ENCODE results near the gene PXMP4.
A peak's percentile ranks its signal among the peaks of the same experiment; 100 is the strongest.

The PXMP4 gene

GRCh38 chr20:33725607-33726264 lies 5.6 kb upstream of the PXMP4 start:
- H3K27ac Mint-ChIP-seq, result no peak overlapping the region
- peaks cover 14% of the 10 kb centered on the region for H3K27me3 Mint-ChIP-seq
- CTCF ChIA-PET, result interaction anchor here (1.0 kb wide), 1 partner anchor 150 kb away, joined by 3 read pairs; no protein-coding TSS in a partner anchor
- peaks cover 4% of the 10 kb centered on the region for H3K4me1 Mint-ChIP-seq
- no peak overlapping the region for H3K4me3 Mint-ChIP-seq
- H3K9me3 Mint-ChIP-seq, result no peaks in the 10 kb centered on the region
- no peak for DNase-seq
- no peaks in the 10 kb centered on the region for H3K36me3 Mint-ChIP-seq

- Mint-ChIP-seq H3K36me3 (no peaks in the 10 kb centered on the region), H3K4me1 (peaks cover 7% of the 10 kb centered on the region), H3K27ac (peak overlapping the region; percentile 21), H3K4me3 (no peak overlapping the region), H3K9me3 (no peaks in the 10 kb centered on the region), H3K27me3 (peaks cover 14% of the 10 kb centered on the region)
- DNase-seq, result no peak
- CTCF ChIA-PET, result interaction anchor here (1.0 kb wide), 1 partner anchor 149 kb away, joined by 3 read pairs; no protein-coding TSS in a partner anchor
Measured at GRCh38 chr20:33724439-33725094, 4.5 kb upstream of the PXMP4 start.

GRCh38 chr20:33721391-33722140 lies 1.5 kb upstream of the PXMP4 start:
- peak overlapping the region; percentile 45 for H3K27ac Mint-ChIP-seq

GRCh38 chr20:33719277-33719988 lies 677 bp downstream of the PXMP4 start:
- DNase-seq, result no peak
- H3K27me3 Mint-ChIP-seq, result no peaks in the 10 kb centered on the region
- peak overlapping the region; percentile 91 for H3K4me3 Mint-ChIP-seq
- H3K27ac Mint-ChIP-seq, result peak overlapping the region; percentile 81
- H3K4me1 Mint-ChIP-seq, result peaks cover 28% of the 10 kb centered on the region
- peaks cover 12% of the 10 kb centered on the region for H3K36me3 Mint-ChIP-seq
- H3K9me3 Mint-ChIP-seq, result no peaks in the 10 kb centered on the region
- CTCF ChIA-PET, result interaction anchor here (0.9 to 1.5 kb wide), 3 partner anchors 34 to 195 kb away, joined by 3 to 7 read pairs (median 3); no protein-coding TSS in a partner anchor

More at GRCh38 chr20:33721391-33722140, 1.5 kb upstream of the PXMP4 start:
- no peak for DNase-seq
- Mint-ChIP-seq H3K9me3 (no peaks in the 10 kb centered on the region), H3K4me3 (no peak overlapping the region), H3K27me3 (peaks cover 9% of the 10 kb centered on the region), H3K4me1 (peaks cover 24% of the 10 kb centered on the region), H3K36me3 (peaks cover 4% of the 10 kb centered on the region)
- CTCF ChIA-PET, result no interaction called here

- Mint-ChIP-seq H3K27me3 (no peaks in the 10 kb centered on the region), H3K36me3 (peaks cover 34% of the 10 kb centered on the region), H3K27ac (no peak overlapping the region), H3K9me3 (no peaks in the 10 kb centered on the region), H3K4me1 (peaks cover 28% of the 10 kb centered on the region), H3K4me3 (no peak overlapping the region)
- CTCF ChIA-PET, result interaction anchor here (0.6 kb wide), 1 partner anchor 381 kb away, joined by 3 read pairs; no protein-coding TSS in a partner anchor
- DNase-seq, result no peak
Measured at GRCh38 chr20:33716498-33716897, 3.6 kb downstream of the PXMP4 start.

- H3K27me3 Mint-ChIP-seq, result no peaks in the 10 kb centered on the region
- DNase-seq, result no peak
- no peaks in the 10 kb centered on the region for H3K9me3 Mint-ChIP-seq
- CTCF ChIA-PET, result no interaction called here
- H3K4me1 Mint-ChIP-seq, result peaks cover 38% of the 10 kb centered on the region
- no peak overlapping the region for H3K27ac Mint-ChIP-seq
- H3K36me3 Mint-ChIP-seq, result peaks cover 45% of the 10 kb centered on the region
- H3K4me3 Mint-ChIP-seq, result no peak overlapping the region
Measured at GRCh38 chr20:33713865-33714367, 6.2 kb downstream of the PXMP4 start.

GRCh38 chr20:33711446-33711738 lies 8.7 kb downstream of the PXMP4 start:
- peaks cover 49% of the 10 kb centered on the region for H3K36me3 Mint-ChIP-seq
- H3K27me3 Mint-ChIP-seq, result no peaks in the 10 kb centered on the region
- no peak overlapping the region for H3K27ac Mint-ChIP-seq
- peaks cover 26% of the 10 kb centered on the region for H3K4me1 Mint-ChIP-seq
- DNase-seq, result no peak
- no peaks in the 10 kb centered on the region for H3K9me3 Mint-ChIP-seq
- H3K4me3 Mint-ChIP-seq, result no peak overlapping the region
- CTCF ChIA-PET, result no interaction called here

- H3K27me3 Mint-ChIP-seq, result no peaks in the 10 kb centered on the region
- no peaks in the 10 kb centered on the region for H3K9me3 Mint-ChIP-seq
- H3K27ac Mint-ChIP-seq, result peak overlapping the region; percentile 69
- peaks cover 44% of the 10 kb centered on the region for H3K36me3 Mint-ChIP-seq
- CTCF ChIA-PET, result no interaction called here
- no peak for DNase-seq
- no peak overlapping the region for H3K4me3 Mint-ChIP-seq
- H3K4me1 Mint-ChIP-seq, result peaks cover 23% of the 10 kb centered on the region
Measured at GRCh38 chr20:33710681-33711445, 9.2 kb downstream of the PXMP4 start.

GRCh38 chr20:33709905-33710541 lies 10.1 kb downstream of the PXMP4 start:
- Mint-ChIP-seq H3K9me3 (no peaks in the 10 kb centered on the region), H3K36me3 (peaks cover 46% of the 10 kb centered on the region), H3K27ac (peak overlapping the region; percentile 38), H3K27me3 (no peaks in the 10 kb centered on the region), H3K4me3 (no peak overlapping the region), H3K4me1 (peaks cover 23% of the 10 kb centered on the region)
- CTCF ChIA-PET, result no interaction called here
- no peak for DNase-seq

- Mint-ChIP-seq H3K4me3 (no peak overlapping the region), H3K27me3 (no peaks in the 10 kb centered on the region)
- CTCF ChIA-PET, result no interaction called here
Measured at GRCh38 chr20:33709398-33709797, 10.7 kb downstream of the PXMP4 start.

GRCh38 chr20:33707668-33708067 lies 12.4 kb downstream of the PXMP4 start:
- H3K4me3 Mint-ChIP-seq, result no peak overlapping the region
- no peak overlapping the region for H3K27ac Mint-ChIP-seq
- no peaks in the 10 kb centered on the region for H3K27me3 Mint-ChIP-seq
- peaks cover 23% of the 10 kb centered on the region for H3K4me1 Mint-ChIP-seq
- no peaks in the 10 kb centered on the region for H3K9me3 Mint-ChIP-seq
- peaks cover 32% of the 10 kb centered on the region for H3K36me3 Mint-ChIP-seq
- no peak for DNase-seq
- CTCF ChIA-PET, result no interaction called here

More at GRCh38 chr20:33709398-33709797, 10.7 kb downstream of the PXMP4 start:
- H3K9me3 Mint-ChIP-seq, result no peaks in the 10 kb centered on the region
- H3K4me1 Mint-ChIP-seq, result peaks cover 23% of the 10 kb centered on the region
- H3K27ac Mint-ChIP-seq, result no peak overlapping the region
- no peak for DNase-seq
- peaks cover 44% of the 10 kb centered on the region for H3K36me3 Mint-ChIP-seq

- peaks cover 14% of the 10 kb centered on the region for H3K36me3 Mint-ChIP-seq
- H3K4me1 Mint-ChIP-seq, result peaks cover 4% of the 10 kb centered on the region
- H3K27me3 Mint-ChIP-seq, result no peaks in the 10 kb centered on the region
- CTCF ChIA-PET, result no interaction called here
- no peak overlapping the region for H3K27ac Mint-ChIP-seq
- no peak overlapping the region for H3K4me3 Mint-ChIP-seq
- peaks cover 5% of the 10 kb centered on the region for H3K9me3 Mint-ChIP-seq
- DNase-seq, result no peak
Measured at GRCh38 chr20:33704197-33704924, 15.7 kb downstream of the PXMP4 start.
